ENCODE results near the gene C16orf89. TPM values are rescaled to one million over a fixed set of nuclear protein-coding genes. Genes with fewer than 3 reads are reported as not detected.

C16orf89 gene
- total RNA-seq, 1 donor from 2014 or later: not detected

DNA sequence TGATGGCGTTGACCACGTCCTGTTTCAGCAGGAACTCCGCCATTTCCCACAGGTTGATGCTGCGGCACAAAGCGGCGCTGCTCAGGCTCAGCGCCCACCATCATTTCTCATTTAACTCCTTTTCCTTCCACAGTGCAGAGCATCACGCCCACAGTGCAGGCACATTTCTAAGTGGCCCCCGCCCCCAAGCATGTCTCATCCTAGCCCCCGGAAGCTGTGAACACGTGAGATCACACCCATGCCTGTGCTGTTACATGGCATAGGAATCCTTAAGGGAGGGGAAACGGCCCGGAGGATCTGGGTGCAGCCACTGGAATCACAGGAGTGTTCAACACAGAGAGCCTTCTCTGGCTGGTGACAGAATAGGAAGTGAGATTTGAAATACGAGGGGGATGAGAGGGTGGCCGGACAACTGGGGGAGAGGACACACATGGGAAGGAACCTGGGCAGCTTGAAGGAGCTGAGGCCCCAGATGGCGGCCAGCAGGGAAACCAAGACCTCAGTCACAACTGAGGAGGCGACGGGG is 36.7 kb downstream of the C16orf89 start:
- H3K27ac Mint-ChIP-seq (ENCODE audit: unreplicated experiment): no peak overlapping the region
- H3K4me3 Mint-ChIP-seq (ENCODE audit: unreplicated experiment): no peak overlapping the region
- no peaks in the 10 kb centered on the region for H3K36me3 ChIP-seq (ENCODE audit: insufficient read depth, low read length)
- no peak overlapping the region for H3K9ac ChIP-seq (ENCODE audit: low read length)
- no peaks in the 10 kb centered on the region for H3K79me2 ChIP-seq (ENCODE audit: insufficient read depth, low read length)
- FAIRE-seq (no peak), DNase-seq (ENCODE audit: low read depth) (no peak)
- TF ChIP-seq, protein P1, sequence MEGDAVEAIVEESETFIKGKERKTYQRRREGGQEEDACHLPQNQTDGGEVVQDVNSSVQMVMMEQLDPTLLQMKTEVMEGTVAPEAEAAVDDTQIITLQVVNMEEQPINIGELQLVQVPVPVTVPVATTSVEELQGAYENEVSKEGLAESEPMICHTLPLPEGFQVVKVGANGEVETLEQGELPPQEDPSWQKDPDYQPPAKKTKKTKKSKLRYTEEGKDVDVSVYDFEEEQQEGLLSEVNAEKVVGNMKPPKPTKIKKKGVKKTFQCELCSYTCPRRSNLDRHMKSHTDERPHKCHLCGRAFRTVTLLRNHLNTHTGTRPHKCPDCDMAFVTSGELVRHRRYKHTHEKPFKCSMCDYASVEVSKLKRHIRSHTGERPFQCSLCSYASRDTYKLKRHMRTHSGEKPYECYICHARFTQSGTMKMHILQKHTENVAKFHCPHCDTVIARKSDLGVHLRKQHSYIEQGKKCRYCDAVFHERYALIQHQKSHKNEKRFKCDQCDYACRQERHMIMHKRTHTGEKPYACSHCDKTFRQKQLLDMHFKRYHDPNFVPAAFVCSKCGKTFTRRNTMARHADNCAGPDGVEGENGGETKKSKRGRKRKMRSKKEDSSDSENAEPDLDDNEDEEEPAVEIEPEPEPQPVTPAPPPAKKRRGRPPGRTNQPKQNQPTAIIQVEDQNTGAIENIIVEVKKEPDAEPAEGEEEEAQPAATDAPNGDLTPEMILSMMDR (IDR thresholded peaks at IDR 0.05; ENCODE audit: insufficient read depth, low read depth, low read length): no peak
- no peak for TF ChIP-seq EZH2 (IDR thresholded peaks at IDR 0.05; ENCODE audit: insufficient read depth, low read length)
- peaks cover 4% of the 10 kb centered on the region for H3K4me1 Mint-ChIP-seq (ENCODE audit: low read depth, unreplicated experiment)
- peaks cover 9% of the 10 kb centered on the region for H3K4me1 ChIP-seq (ENCODE audit: insufficient read depth, low read length)
- H2AFZ ChIP-seq (ENCODE audit: low read depth, low read length): no peak overlapping the region
- peaks cover 16% of the 10 kb centered on the region for H3K36me3 Mint-ChIP-seq (ENCODE audit: low read depth, unreplicated experiment)
- no peak overlapping the region for H3K4me3 ChIP-seq (ENCODE audit: insufficient read depth, low read depth, low read length)
- H3K27me3 ChIP-seq (ENCODE audit: insufficient read depth, low read length): no peaks in the 10 kb centered on the region
- H3K4me2 ChIP-seq (ENCODE audit: low read length): no peak overlapping the region
- H3K27me3 Mint-ChIP-seq (ENCODE audit: low read depth, unreplicated experiment): no peaks in the 10 kb centered on the region
- no peak overlapping the region for H3K27ac ChIP-seq (ENCODE audit: low read depth, low read length)
- H3K9me3 Mint-ChIP-seq (ENCODE audit: unreplicated experiment): no peaks in the 10 kb centered on the region
- H3K9me3 ChIP-seq (ENCODE audit: insufficient read depth, low read depth, low read length): no peaks in the 10 kb centered on the region
- peaks cover 4% of the 10 kb centered on the region for H4K20me1 ChIP-seq (ENCODE audit: insufficient read depth, low read length)

DNA sequence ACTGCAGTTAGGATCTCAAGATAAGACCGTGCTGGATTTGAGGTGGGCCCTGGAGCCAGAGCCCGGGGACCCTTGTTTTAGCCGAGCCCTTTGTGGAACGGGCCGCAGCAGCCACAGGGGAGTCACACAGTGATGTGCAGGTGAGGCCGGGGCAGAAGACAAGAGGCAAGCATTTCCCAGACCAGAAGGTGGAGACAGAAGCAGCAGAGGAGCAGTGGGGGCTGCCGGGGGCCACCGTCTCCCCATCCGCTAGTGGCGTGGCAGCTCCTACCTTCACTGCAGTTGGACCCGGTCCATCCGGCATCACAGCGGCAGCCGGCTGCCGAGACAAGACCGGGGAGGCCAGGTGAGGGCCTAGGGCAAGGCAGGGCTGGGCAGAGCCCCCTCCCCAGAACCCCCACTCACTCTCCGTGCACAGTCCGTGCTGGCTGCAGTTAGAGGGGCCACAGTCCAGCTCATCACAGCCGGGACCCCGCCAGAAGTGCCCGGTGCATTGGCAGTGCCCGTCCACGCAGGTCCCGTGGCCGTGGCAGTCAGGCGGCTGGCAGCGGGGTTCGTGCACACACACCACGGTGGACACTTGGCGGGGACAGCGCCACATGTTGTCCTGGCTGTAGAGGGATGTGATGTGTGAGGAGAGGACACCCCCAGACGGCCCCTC is 38.1 kb downstream of the C16orf89 start:
- H3K27ac Mint-ChIP-seq (ENCODE audit: unreplicated experiment): no peak overlapping the region
- DNase-seq (ENCODE audit: low read depth) (no peak), FAIRE-seq (no peak)
- no peaks in the 10 kb centered on the region for H3K27me3 Mint-ChIP-seq (ENCODE audit: low read depth, unreplicated experiment)
- H3K9me3 ChIP-seq (ENCODE audit: insufficient read depth, low read depth, low read length): no peaks in the 10 kb centered on the region
- no peaks in the 10 kb centered on the region for H3K36me3 ChIP-seq (ENCODE audit: insufficient read depth, low read length)
- H3K27ac ChIP-seq (ENCODE audit: low read depth, low read length): no peak overlapping the region
- no peak overlapping the region for H3K4me3 Mint-ChIP-seq (ENCODE audit: unreplicated experiment)
- no peak overlapping the region for H3K4me2 ChIP-seq (ENCODE audit: low read length)
- peaks cover 16% of the 10 kb centered on the region for H3K36me3 Mint-ChIP-seq (ENCODE audit: low read depth, unreplicated experiment)
- no peaks in the 10 kb centered on the region for H3K9me3 Mint-ChIP-seq (ENCODE audit: unreplicated experiment)
- peaks cover under 1% of the 10 kb centered on the region for H3K4me1 ChIP-seq (ENCODE audit: insufficient read depth, low read length)
- H2AFZ ChIP-seq (ENCODE audit: low read depth, low read length): no peak overlapping the region
- H4K20me1 ChIP-seq (ENCODE audit: insufficient read depth, low read length): peaks cover 4% of the 10 kb centered on the region
- TF ChIP-seq EZH2 (IDR thresholded peaks at IDR 0.05; ENCODE audit: insufficient read depth, low read length): no peak
- H3K4me1 Mint-ChIP-seq (ENCODE audit: low read depth, unreplicated experiment): peaks cover 4% of the 10 kb centered on the region
- H3K27me3 ChIP-seq (ENCODE audit: insufficient read depth, low read length): no peaks in the 10 kb centered on the region
- no peak overlapping the region for H3K9ac ChIP-seq (ENCODE audit: low read length)
- no peak overlapping the region for H3K4me3 ChIP-seq (ENCODE audit: insufficient read depth, low read depth, low read length)
- no peaks in the 10 kb centered on the region for H3K79me2 ChIP-seq (ENCODE audit: insufficient read depth, low read length)

DNA sequence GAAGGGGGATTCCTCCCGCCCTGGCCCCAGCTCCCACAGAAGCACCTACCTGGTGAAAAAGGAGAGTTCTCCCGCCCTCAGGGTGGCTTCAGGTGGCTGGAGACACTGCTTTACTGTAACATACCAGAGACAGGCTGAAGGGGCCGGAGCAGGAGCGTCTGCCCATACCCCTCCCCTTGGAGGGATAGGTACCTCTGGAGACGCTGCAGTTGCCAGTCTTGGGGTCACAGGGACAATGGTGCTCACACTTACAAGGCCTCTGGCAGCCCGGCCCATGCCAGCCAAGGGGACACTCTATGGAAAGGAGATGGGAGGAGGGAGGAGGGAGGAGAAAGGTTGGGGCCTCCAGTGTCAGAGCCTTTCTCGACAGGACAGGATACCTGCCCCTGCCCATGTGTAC is 38.7 kb downstream of the C16orf89 start:
- Mint-ChIP-seq H3K9me3 (ENCODE audit: unreplicated experiment) (no peaks in the 10 kb centered on the region), H3K27ac (ENCODE audit: unreplicated experiment) (no peak overlapping the region), H3K4me1 (ENCODE audit: low read depth, unreplicated experiment) (peaks cover 3% of the 10 kb centered on the region), H3K36me3 (ENCODE audit: low read depth, unreplicated experiment) (peaks cover 16% of the 10 kb centered on the region), H3K27me3 (ENCODE audit: low read depth, unreplicated experiment) (no peaks in the 10 kb centered on the region), H3K4me3 (ENCODE audit: unreplicated experiment) (no peak overlapping the region)
- no peaks in the 10 kb centered on the region for H3K36me3 ChIP-seq (ENCODE audit: insufficient read depth, low read length)
- DNase-seq (ENCODE audit: low read depth) (no peak), FAIRE-seq (no peak)
- no peaks in the 10 kb centered on the region for H3K4me1 ChIP-seq (ENCODE audit: insufficient read depth, low read length)
- H3K27me3 ChIP-seq (ENCODE audit: insufficient read depth, low read length): no peaks in the 10 kb centered on the region
- no peak overlapping the region for H3K4me2 ChIP-seq (ENCODE audit: low read length)
- no peak overlapping the region for H3K27ac ChIP-seq (ENCODE audit: low read depth, low read length)
- H3K4me3 ChIP-seq (ENCODE audit: insufficient read depth, low read depth, low read length): no peak overlapping the region
- no peak overlapping the region for H3K9ac ChIP-seq (ENCODE audit: low read length)
- H2AFZ ChIP-seq (ENCODE audit: low read depth, low read length): no peak overlapping the region
- no peak for TF ChIP-seq EZH2 (IDR thresholded peaks at IDR 0.05; ENCODE audit: insufficient read depth, low read length)
- TF ChIP-seq, protein P1 (IDR thresholded peaks at IDR 0.05; ENCODE audit: insufficient read depth, low read depth, low read length): no peak
- H3K9me3 ChIP-seq (ENCODE audit: insufficient read depth, low read depth, low read length): no peaks in the 10 kb centered on the region
- H4K20me1 ChIP-seq (ENCODE audit: insufficient read depth, low read length): peaks cover 4% of the 10 kb centered on the region
- H3K79me2 ChIP-seq (ENCODE audit: insufficient read depth, low read length): no peaks in the 10 kb centered on the region
